ENCODE data around the gene PIBF1. TPM values are rescaled to one million over a fixed set of nuclear protein-coding genes. Genes with fewer than 3 reads are reported as not detected.

Gene PIBF1
- total RNA-seq, 1 donor from 2014 or later: 20.3 TPM

DNA sequence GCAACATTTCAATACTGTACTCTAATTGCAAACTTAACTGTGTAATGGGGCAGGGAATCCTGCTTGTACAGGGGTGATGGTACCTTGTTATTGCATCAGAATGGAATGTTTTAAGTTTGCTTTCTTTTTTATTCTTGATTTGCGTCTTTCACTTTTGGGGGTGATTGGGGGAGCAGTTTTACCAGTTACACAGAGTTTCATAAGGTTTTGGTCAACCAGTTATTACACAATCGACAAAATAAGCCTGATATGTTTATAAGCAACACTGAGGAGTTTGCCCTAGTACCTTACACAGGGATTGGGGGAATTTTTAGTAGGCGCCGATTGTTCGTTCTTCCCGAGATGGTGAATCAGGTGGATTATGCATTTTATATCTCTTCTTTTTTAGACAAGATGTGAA lies 279.5 kb downstream of the PIBF1 start:
- H3K27ac Mint-ChIP-seq (ENCODE audit: unreplicated experiment): no peak overlapping the region
- H3K4me1 Mint-ChIP-seq (ENCODE audit: low read depth, unreplicated experiment): peaks cover 7% of the 10 kb centered on the region
- no peaks in the 10 kb centered on the region for H3K36me3 Mint-ChIP-seq (ENCODE audit: unreplicated experiment)
- H3K9me3 Mint-ChIP-seq (ENCODE audit: unreplicated experiment): peaks cover 1% of the 10 kb centered on the region
- no peak for DNase-seq
- TF ChIP-seq, protein P1, sequence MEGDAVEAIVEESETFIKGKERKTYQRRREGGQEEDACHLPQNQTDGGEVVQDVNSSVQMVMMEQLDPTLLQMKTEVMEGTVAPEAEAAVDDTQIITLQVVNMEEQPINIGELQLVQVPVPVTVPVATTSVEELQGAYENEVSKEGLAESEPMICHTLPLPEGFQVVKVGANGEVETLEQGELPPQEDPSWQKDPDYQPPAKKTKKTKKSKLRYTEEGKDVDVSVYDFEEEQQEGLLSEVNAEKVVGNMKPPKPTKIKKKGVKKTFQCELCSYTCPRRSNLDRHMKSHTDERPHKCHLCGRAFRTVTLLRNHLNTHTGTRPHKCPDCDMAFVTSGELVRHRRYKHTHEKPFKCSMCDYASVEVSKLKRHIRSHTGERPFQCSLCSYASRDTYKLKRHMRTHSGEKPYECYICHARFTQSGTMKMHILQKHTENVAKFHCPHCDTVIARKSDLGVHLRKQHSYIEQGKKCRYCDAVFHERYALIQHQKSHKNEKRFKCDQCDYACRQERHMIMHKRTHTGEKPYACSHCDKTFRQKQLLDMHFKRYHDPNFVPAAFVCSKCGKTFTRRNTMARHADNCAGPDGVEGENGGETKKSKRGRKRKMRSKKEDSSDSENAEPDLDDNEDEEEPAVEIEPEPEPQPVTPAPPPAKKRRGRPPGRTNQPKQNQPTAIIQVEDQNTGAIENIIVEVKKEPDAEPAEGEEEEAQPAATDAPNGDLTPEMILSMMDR (IDR thresholded peaks at IDR 0.05; ENCODE audit: partially characterized antibody, unreplicated experiment): no peak
- no peak overlapping the region for H3K4me3 Mint-ChIP-seq (ENCODE audit: unreplicated experiment)
- peaks cover 19% of the 10 kb centered on the region for H3K27me3 Mint-ChIP-seq (ENCODE audit: unreplicated experiment)

DNA sequence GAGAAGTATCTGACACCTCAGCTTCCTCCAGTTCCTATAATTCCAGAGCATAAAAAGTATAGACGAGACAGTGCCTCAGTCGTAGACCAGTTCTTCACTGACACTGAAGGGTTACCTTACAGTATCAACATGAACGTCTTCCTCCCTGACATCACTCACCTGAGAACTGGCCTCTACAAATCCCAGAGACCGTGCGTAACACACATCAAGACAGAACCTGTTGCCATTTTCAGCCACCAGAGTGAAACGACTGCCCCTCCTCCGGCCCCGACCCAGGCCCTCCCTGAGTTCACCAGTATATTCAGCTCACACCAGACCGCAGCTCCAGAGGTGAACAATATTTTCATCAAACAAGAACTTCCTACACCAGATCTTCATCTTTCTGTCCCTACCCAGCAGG lies 279.9 kb downstream of the PIBF1 start:
- Mint-ChIP-seq H3K36me3 (ENCODE audit: unreplicated experiment) (no peaks in the 10 kb centered on the region), H3K27me3 (ENCODE audit: unreplicated experiment) (peaks cover 19% of the 10 kb centered on the region), H3K9me3 (ENCODE audit: unreplicated experiment) (peaks cover 1% of the 10 kb centered on the region), H3K4me3 (ENCODE audit: unreplicated experiment) (no peak overlapping the region), H3K4me1 (ENCODE audit: low read depth, unreplicated experiment) (peaks cover 7% of the 10 kb centered on the region), H3K27ac (ENCODE audit: unreplicated experiment) (no peak overlapping the region)
- DNase-seq: no peak
- TF ChIP-seq, protein P1 (IDR thresholded peaks at IDR 0.05; ENCODE audit: partially characterized antibody, unreplicated experiment): no peak

DNA sequence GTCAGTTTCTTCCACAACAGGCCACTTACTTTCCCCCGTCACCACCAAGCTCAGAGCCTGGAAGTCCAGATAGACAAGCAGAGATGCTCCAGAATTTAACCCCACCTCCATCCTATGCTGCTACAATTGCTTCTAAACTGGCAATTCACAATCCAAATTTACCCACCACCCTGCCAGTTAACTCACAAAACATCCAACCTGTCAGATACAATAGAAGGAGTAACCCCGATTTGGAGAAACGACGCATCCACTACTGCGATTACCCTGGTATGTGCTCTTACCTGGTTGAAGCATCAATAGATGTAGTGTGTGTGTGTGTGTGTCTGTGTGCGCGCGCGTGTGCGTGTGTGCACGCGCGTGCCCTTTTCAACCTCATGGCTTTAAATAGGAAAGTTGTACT lies 280.5 kb downstream of the PIBF1 start:
- DNase-seq: no peak
- TF ChIP-seq, protein P1 (IDR thresholded peaks at IDR 0.05; ENCODE audit: partially characterized antibody, unreplicated experiment): no peak
- peaks cover 1% of the 10 kb centered on the region for H3K9me3 Mint-ChIP-seq (ENCODE audit: unreplicated experiment)

DNA sequence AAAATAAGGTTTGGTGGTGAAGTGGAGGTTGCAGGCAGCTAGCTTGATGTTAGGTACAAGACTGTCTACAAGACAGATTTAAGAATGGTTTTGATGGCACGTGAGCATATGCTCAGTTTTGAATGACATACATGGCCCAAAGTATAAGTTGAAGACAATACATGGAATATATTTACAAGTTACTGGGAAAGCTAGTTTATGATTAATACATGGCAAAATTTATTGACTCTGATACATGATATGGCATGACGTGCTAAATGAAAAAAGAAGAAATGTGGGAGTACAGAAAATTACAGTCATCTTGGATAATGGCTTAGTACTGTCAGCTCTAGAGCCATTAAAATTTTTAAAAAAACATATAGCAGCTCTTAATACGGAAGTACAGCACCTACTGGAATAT lies 281.2 kb downstream of the PIBF1 start:
- peaks cover 7% of the 10 kb centered on the region for H3K4me1 Mint-ChIP-seq (ENCODE audit: low read depth, unreplicated experiment)
- no peaks in the 10 kb centered on the region for H3K36me3 Mint-ChIP-seq (ENCODE audit: unreplicated experiment)
- H3K9me3 Mint-ChIP-seq (ENCODE audit: unreplicated experiment): peaks cover 1% of the 10 kb centered on the region
- peaks cover 15% of the 10 kb centered on the region for H3K27me3 Mint-ChIP-seq (ENCODE audit: unreplicated experiment)
- no peak overlapping the region for H3K27ac Mint-ChIP-seq (ENCODE audit: unreplicated experiment)
- no peak for DNase-seq
- no peak overlapping the region for H3K4me3 Mint-ChIP-seq (ENCODE audit: unreplicated experiment)
- TF ChIP-seq, protein P1 (IDR thresholded peaks at IDR 0.05; ENCODE audit: partially characterized antibody, unreplicated experiment): no peak

More for the DNA sequence above, 280.5 kb downstream of the PIBF1 start:
- Mint-ChIP-seq H3K27ac (ENCODE audit: unreplicated experiment) (no peak overlapping the region), H3K27me3 (ENCODE audit: unreplicated experiment) (peaks cover 19% of the 10 kb centered on the region), H3K36me3 (ENCODE audit: unreplicated experiment) (no peaks in the 10 kb centered on the region), H3K4me1 (ENCODE audit: low read depth, unreplicated experiment) (peaks cover 7% of the 10 kb centered on the region), H3K4me3 (ENCODE audit: unreplicated experiment) (no peak overlapping the region)

DNA sequence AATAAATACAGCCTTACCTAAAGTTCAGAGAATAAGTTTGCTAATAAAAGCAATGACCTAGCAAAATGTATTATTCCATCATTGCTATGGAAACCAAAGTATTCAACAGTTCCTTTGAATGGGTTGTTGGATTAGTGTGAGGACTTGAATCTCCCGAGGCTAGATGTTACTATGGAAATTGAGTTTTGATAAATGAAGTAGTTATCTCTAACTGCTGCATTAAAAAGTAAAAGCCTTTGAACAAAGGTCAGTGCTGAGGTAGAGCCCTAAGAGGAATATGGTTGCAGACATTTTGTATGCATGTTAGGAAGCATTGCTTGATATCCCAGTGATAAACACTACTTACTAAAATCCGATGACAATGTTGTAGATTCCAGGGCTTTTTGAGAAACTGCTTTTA lies 283.1 kb downstream of the PIBF1 start:
- no peak for DNase-seq
- Mint-ChIP-seq H3K27ac (ENCODE audit: unreplicated experiment) (no peak overlapping the region), H3K4me3 (ENCODE audit: unreplicated experiment) (no peak overlapping the region), H3K36me3 (ENCODE audit: unreplicated experiment) (no peaks in the 10 kb centered on the region), H3K27me3 (ENCODE audit: unreplicated experiment) (peaks cover 10% of the 10 kb centered on the region), H3K4me1 (ENCODE audit: low read depth, unreplicated experiment) (peaks cover 6% of the 10 kb centered on the region), H3K9me3 (ENCODE audit: unreplicated experiment) (peaks cover 1% of the 10 kb centered on the region)
- TF ChIP-seq, protein P1 (IDR thresholded peaks at IDR 0.05; ENCODE audit: partially characterized antibody, unreplicated experiment): no peak

Measured in glutamatergic neuron (in vitro differentiated cells).